ENCODE measurements around the gene PDLIM5.

GRCh38 chr4:94516067-94516466 is 64.3 kb downstream of the PDLIM5 start:
- TF ChIP-seq GLIS3 (CRISPR knock-in tag; IDR thresholded peaks at IDR 0.05), result no peak
- TF ChIP-seq ZFP3 (CRISPR knock-in tag; IDR thresholded peaks at IDR 0.05), result no peak
- no peak for TF ChIP-seq RARB (CRISPR knock-in tag; IDR thresholded peaks at IDR 0.05)
- TF ChIP-seq ESRRG (CRISPR knock-in tag; IDR thresholded peaks at IDR 0.05), result no peak
- TF ChIP-seq TSHZ2 (CRISPR knock-in tag; IDR thresholded peaks at IDR 0.05), result no peak
- no peak for TF ChIP-seq CSDC2 (CRISPR knock-in tag; IDR thresholded peaks at IDR 0.05)
- no peak for TF ChIP-seq CSRNP3 (CRISPR knock-in tag; IDR thresholded peaks at IDR 0.05)
- no peak for TF ChIP-seq PATZ1 (CRISPR knock-in tag; IDR thresholded peaks at IDR 0.05; ENCODE audit: borderline replicate concordance)
- TF ChIP-seq ZFP30 (CRISPR knock-in tag; IDR thresholded peaks at IDR 0.05), result no peak

Measured in SK-N-SH treated with all-trans-retinoic acid at 6 μM for 48 hours (cell line).